Stimulated activated CD4-positive, alpha-beta T cell treated with anti-CD3 and anti-CD28 coated beads, Interleukin-2, amount 100 ng/mL, for 48 hours (primary cell): ENCODE results near the gene MRAS.

Experiments used
- DNase-seq, 2 donors: peaks; one replicate each; pipeline ENCODE4 v3.0.0-alpha.2; 2020

The MRAS gene

DNA sequence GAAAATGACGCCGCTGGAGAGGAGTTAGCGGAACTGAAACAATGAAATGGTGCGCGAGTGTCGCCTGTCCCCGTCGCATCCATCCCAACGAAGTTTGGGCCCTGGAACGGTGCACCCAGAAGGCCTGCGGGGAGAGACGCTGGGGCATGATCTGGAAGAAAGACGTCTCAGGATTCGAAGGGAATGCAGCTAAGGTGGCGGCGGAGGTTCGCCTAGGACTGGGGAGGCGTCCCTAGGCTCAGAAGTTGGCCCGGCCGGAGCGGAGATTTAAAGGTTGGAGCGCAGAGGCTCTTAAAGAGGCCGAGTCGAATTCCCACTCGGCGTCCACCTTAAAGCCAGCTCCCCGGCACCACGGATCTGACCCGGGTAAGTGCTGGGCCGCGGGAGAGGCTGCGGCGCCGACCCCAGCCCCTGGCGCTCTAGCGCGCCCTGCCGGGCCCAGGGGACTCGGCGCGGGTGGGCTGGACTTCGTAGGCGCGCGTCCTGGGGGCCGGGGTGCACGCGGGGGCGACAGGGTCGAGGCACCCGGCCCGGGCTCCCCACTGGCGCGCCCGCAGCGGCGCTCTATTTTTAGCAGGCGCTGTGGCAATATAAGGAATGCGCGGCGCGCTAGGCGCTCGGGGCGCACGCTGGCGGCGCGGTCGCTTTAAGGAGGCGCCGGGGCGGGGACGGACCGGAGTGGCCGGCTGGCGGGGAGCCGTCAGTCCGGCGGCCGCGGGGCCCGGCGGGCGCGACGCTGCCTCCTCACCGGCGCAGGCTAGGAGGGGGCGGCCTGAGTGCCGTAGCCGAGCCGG lies at the start of gene MRAS:
MRAS (plus strand) TSS at position 620 of the 794 bp plus-strand sequence. CDS start 24,305 bp downstream, outside the sequence.
- peak; percentile 11 to 29 for DNase-seq

DNA sequence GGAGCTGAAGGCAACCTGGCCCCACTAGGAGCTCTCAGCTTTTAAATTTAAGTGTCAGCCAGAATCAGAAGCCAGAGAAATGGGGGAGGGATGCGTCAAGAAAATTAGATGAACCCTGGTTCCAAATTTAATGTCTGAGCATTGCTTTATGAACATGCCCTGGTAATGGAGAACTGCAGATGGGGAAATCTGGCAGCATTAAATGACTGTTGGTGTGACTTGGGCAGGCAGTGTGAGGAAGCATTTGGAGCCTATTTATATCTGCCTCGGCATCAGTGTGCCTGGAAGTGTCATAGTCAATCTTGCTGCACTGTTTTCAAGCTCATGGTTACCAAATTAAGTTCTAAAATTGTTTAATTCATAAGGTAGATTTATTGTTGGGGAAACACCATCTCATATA lies 47.7 kb upstream of the MRAS start:
- no peak for DNase-seq

DNA sequence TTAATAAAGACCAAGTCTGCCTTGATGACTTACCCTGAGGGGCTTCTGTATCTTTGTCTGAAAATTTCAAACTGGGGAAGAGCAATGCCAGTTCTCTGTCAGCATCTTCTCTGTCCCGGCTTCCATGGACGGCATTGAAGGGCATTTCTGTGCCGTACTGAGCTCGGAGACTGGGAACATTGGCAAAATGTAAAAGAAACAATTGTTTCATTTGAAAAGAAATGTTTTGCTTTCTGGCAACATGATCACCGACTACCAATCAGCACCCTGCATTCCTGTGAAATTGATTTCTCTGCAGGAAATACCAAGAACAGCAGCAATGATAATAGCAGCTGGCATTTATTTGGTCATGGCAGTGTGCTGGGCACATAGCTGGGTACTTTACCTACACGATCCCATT lies 44.9 kb upstream of the MRAS start:
- no peak for DNase-seq

DNA sequence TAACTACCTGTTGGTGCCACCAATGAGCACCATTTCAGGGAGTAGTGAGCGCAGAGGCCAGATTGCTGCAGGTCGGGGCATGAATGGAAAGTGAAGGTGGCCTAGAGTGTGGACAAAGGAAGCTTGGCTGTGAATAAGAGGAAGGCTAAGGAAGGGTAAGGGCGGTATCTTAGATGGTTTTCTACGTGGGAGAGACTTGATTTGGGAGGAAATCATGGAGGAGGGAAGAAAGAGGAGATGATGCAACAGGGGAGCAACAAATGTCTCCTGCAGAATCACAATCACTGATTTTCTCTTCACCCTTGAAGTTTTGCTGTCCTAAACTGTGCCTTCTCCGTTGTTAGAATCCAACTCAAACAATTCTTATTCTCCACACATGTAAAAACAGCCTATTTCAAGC lies 40.5 kb upstream of the MRAS start:
- DNase-seq, result no peak

DNA sequence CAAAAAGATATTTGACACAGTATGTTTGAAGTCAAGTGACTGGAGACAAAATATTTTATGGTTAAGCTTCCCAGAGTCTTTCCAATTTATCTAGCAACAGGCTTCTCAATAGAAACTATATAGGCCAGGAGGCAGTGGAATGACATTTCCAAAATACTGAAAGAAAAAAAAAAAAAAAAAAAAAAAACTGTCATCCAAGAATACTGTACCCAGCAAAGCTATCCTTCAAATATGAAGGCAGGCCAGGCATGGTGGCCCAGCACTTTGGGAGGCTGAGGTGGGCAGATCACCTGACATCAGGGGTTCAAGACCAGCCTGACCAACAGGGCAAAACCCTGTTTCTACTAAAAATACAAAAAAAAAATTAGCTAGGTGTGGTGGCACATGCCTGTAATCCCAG lies 39.6 kb upstream of the MRAS start:
- no peak for DNase-seq

DNA sequence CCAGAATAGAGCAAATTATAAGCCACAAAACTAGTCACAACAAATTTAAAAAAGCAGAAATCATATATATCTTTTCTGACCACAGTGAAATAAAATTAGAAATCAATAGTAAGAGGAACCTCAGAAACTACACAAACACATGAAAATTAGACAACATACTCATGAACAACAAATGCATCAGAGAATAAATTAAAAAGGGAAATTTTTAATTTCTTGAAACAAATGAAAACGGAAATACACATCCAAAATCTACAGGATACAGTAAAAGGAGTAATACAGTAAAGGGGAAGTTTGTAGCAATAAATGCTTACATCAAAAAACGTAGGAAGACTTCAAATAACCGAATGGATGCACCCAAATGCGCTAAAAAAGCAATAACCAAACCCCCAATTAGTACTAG lies 37.9 kb upstream of the MRAS start:
- no peak for DNase-seq

DNA sequence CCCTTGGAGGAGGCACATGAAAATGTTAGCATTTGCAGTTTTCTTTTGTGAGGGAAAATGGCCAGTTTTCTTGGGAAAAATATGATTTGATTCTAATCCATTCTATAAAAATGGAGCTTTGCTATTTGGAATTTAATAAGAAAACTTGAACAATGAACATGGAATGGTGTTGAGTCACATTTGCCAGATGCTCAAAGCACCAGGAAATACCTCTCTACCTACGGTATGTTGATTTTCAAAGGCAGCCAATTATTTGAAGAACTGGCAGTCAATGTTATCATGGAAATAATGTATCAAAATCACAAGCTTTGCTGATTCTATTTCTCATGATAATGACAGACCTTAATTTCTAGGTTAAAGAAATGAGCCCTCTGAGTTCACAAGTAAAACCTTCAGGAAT lies 33.6 kb upstream of the MRAS start:
- no peak for DNase-seq

DNA sequence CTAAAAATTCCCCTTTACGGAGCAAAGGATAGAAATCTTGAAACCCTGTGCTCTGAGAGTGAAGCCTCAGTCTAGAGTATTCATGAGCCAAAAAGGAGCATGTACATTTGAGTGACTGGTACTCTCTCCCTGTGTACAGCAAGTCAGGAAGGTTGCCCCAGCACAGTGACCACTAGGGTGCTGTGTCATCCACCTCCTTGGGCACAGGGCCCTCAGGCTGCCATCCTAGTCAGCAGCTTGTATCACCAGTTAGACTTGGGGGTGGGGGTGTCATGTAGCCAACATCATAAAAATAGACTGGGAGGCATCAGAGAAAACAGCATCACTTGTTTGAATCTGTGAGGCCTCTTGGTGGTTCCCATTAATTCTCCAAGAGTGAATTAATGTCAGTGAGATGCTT lies 30.7 kb upstream of the MRAS start:
- no peak for DNase-seq

DNA sequence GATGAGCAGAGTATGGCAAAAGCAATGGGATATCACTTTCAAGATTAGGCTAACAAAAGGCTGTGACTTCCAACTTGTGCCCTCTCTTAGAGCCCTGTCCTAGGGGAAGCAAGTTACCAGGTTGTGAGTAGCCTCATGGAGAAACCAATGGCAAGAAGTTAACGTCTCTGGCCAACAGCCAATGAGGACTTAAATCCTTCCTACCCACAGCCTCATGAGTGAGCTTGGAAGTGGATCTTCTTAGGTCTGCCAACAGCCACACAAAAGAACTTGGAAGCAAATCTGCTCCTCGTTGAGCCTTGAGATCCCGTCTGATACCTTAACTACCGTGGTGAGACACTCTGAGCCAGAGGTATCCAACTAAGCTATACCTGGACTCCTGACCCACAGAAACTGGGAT lies 24.4 kb upstream of the MRAS start:
- no peak for DNase-seq

DNA sequence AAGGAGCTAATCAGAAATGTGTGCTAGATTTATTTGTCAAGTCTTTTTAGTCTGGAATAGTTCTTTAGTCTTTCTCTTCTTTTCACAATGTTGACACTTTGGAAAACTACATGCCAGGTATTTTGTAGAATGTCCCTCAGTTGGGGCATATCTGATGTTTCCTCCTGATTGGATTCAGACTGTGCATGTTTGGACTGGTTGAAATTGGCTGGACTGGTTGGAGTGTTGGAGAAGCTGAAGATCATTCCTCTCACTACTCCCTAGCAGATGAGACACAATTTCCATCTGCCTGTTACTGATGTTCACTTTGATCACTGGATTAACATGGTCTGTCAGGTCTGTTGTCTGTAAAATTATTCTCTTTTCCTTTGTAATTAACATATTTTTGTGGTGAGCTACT lies 22.4 kb upstream of the MRAS start:
- DNase-seq, result no peak

DNA sequence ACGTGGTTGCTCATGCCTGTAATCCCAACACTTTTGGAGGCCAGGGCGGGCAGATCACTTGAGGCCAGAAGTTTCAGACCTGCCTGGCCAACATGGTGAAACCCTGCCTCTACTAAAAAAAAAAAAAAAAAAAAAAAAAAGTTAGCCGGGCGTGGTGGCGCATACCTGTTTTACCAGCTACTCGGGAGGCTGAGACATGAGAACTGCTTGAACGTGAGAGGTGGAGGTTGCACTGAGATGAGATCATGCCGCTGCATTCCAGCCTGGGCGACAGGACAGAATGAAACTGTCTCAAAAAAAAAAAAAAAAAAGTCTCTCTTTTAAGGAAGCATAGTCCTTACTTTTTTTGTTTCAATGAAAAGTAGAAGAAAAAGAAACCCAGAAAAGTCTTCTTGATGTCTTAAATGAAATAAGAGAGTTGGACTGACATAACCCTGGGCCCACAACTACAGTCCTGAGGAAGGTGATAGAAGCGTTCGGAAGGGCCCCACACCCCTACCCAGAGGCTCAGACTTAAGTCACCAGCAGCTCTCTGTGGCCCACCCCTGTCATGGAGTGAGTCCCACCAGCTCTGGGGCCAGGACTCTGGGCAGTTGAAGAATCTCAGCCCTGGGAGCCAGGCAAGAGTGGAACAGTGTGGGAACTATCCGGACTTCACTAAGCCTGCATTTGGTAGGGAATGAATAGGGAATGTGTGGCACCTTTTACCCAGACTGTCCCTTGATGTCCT lies 21.3 kb upstream of the MRAS start:
- DNase-seq, result no peak

DNA sequence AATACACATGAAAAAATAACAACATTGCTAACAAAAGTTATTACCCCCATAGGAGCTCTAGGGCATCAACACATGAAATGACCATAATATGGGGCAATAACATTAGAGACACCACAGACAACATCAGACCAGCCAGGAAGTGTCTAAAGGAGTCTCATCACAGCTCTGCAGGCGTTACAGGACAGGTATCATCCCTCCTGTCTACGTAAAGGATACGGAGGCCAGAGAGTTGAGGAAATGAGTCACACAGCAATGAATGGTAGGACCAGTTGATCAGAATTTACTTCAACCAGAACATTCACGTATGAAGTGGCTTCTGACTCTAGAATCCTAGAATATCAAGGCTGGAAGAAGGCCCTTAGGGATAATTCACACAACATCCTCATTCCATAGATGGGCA lies 20.5 kb upstream of the MRAS start:
- DNase-seq, result no peak

DNA sequence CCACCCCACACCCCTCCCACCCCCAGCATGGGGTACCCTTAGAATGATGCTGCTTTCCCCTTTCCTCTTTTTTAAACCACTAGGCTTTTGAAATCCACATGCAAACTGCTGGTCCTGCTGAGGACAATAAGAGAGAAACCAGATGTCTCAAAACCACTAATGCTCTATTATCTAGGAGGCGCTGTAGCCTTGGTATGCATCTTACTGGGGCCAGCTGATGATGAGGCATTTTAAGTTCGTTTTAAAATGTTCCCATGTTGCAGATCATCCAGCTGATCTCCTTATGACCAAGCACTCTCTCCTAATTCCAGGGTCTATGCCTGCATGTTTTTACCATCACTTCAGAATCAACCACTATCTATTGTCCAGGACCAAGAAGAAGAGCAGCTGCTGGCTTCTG lies 20.0 kb upstream of the MRAS start:
- DNase-seq, result no peak

DNA sequence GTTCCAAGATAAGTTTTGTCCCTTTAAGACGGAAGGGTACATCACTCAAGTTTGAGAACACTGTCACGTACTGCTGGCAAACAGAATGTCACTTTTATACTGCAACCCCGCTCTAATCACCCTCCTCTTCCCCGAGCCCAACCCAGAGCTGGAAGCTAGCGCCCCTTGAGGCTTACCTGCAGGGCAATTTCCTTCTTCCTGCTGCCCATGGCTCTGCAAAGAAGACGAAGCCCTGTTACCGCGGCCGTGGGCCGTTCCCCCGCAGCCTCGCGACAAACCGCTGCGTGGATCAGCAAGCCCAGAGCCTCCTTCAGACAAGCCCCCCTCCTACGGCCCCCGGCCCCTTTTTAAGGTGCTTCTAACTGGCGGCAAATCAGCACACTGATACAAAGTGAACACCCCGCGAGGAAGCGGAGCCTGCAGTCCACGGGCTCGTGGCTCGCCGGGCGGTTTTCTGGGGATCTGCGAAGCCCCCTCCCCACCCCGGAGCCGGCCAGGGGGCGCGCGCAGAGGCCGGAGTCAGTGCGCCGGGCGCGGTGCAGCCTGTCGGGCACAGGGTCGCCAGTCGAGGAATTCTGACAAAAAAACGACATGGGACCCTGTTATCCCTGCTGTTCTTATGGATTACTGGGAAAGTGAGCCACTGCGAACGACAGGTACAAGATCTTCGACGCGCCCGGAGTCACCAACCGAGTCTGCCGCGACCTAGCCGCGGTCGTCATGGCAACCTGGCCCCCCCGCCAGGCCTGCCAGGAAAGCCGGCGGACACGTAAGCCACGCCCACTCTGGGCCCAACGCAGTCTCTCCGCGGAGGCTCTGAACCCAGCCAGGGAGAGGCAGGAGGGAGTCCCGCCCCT lies 19.0 kb upstream of the MRAS start, which contains the start of gene NME9:
NME9 (minus strand) TSS at position 725 of the 857 bp plus-strand sequence; CDS start at position 209, 516 bp downstream.
- peak; percentile 73 to 81 for DNase-seq

DNA sequence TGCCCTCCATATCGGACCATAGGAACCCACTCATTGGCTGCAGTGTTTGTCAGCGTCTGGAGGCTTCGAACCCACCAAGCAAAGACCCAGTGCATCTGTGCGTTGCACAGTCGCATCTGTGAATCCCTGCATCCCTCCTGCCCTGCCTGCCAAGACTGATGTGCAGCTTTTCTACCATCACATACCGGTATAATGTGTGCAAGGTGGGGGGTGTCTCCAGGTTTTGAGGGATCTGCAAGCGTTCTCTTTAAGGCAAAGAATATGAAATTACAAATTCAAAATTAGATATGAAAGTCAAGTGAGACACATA lies 18.4 kb upstream of the MRAS start:
- DNase-seq, result no peak

DNA sequence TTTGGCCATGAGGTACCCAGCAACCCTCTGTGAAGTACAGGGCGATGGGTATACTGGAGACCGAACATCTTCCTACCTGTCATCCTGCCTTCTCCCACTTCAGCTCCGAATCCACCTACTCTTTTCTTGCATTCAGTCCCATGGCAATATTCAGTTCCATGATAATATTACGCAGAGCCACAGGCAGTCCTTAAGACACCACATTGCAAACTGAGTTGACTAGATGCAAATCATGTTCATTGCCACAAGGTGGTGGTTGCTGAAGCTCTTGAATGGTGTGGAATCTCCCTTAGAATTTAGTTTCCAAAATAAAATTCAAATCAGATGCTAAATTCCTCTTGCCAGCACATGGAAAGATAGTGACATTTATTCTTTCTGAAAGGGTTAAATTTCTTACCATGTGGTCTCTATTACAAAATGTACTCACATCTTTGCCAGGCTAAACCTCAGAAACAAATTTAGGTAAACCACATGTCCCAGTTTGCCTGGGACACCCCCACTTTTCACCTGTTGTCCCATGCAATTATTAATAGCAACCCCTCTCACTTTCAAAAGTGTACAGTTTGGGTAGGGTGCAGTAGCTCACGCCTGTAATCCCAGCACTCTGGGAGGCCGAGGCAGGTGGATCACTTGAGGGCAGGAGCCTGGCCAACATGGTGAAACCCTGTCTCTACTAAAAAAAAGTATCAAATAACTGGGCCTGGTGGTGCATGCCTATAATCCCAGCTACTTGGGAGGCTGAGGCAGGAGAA lies 17.1 kb upstream of the MRAS start:
- no peak for DNase-seq

DNA sequence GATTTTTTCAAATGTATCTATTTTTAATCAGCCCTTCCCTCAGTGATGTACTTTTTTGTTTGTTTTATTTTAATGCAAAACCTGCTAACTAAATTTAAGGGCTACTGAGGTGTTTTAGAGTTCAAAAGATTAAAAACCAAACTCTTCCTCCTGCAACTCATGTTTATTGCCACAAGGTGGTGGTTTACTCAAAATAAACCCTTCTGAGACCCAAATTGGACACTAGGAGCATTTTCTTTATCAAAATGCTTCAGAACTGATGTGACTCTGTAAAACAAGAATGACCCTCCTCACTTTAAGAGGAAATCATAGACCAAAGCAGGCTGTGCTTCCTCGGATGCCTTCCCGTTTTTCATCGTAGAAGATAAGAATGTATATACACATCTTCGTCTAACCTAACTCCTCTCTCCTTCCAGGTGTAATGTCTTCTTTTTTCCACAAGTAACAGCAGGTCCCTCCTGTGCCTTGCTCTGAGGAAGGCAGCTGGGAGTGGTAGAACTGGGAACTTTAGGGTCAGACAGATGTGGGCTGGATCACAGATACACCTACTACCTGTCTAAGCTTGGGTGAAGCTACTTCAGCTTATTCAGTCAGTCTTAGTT lies 15.8 kb upstream of the MRAS start:
- DNase-seq, result no peak

DNA sequence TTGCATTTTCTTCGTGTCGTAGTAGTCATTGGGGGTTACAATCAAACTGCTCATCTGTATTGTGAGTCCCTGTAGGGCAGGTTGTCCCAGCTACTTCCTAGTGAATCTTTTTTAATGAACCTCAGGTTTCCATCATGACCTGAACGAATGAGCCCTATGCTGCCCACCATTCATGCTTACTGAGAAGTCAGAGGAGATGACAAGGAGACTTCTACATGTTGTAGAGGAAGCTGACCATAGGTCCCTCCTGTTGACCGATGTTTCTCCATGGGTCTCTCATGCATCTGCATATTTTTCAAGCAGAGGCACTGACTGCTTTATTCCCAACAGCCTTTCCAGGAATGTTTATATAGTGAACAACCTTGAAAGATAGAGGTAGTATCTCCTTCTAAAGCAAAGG lies 13.8 kb upstream of the MRAS start:
- no peak for DNase-seq

DNA sequence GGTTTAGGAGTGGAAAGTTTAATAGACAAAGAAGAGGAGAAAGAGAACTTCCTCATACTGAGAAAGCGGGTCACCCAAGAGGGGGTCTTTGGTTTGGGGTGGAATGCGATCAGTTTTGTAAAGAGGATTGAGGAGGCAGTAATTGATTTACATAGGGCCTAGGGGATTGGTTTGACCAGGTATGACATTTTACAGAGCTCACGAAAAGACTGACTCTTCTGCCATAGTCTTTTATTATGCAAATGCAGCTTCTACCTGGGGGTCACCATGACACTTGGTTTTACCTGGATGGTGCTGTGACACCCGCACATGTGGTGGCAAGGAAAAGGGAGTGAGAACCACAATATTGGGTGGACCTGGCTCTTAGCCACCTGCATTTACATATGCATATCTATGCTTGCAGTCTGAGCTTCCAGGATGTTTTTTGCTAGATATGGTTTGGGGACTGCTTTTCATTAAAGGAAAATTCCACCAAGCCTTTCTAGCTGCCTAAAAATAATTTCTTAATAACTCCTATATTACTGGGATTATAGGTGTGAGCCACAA lies 11.9 kb upstream of the MRAS start:
- DNase-seq, result no peak

DNA sequence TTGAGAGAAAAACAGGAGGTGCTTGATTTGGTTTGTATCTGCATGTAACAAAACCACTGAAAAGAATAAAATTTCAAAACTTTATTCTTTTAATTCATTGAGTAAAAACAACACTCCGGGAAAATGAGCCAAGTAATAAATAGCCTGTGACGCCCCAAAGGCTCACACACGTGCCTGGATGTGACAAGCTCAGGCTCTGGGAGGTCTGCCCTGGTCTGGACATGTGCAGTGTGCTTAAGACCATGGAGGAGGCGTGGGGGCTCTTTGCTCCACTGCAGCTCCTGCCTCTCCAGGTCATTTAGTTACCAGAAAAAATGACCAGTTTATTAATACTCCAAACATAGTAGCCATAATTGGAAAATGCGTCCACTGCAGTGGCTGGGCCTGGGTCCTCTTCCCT lies 10.1 kb upstream of the MRAS start:
- DNase-seq, result no peak

DNA sequence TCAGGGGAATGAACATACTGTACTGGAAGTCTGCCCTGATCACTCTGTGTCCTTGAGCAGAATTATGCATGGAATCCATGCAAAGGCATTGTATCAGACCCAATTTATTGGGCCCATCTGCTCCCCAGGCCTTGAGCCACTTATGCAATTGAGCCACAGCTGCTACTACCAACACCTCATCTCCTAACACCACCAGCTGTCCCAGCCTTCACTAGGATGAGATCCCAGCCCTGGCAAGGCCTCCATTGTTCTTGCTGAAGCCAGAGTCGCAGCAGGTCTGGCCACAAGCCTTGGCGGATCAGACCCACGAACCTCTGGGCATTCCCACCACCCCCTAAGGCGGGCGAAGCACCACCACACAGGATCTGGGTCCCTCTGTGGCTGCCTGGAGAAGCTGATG lies 9.6 kb upstream of the MRAS start:
- no peak for DNase-seq

DNA sequence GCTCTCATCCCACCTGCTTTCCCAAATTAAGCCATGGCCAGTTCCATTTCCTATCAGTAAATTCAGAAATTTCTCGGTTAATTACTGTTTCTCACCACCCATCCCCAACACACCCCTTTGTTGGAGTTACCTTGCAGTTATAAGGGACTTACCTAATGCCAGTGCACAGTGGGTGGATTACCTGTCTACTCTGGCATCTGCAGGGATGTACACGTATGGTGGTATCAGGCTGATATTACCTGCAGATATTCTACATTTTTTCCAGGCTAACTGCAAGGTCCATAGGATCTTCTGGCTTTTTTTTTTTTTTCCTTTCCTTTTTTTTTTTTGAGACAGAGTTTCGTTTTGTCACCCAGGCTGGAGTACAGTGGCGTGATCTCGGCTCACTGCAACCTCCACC lies 7.9 kb upstream of the MRAS start:
- no peak for DNase-seq
